IMR-90 (cell line): ENCODE results near the gene LYRM4. TPM values are rescaled to one million over a fixed set of nuclear protein-coding genes. Genes with fewer than 3 reads are reported as not detected.

Experiments
- ATAC-seq: fragments of 200-7000 bp; cut with Tn5 transposase; 2 replicates; pipeline ENCODE4 v1.9.1; 2020; ENCODE audit warnings: low read depth, mild to moderate bottlenecking, moderate library complexity
- BruUV-seq: library from RNA; stranded (reverse); fragments of 400-500 nt; replicated peaks from 2 replicates; lab custom pipeline; 2021; lab: Mats Ljungman, UMichigan
- CTCF ChIA-PET: fragments of 300-600 bp; formaldehyde crosslinking; extraction: SDS; loops from one replicate; lab custom pipeline; 2021; ENCODE audit warnings: antibody characterized with exemption; lab: Yijun Ruan, JAX
- POLR2A ChIA-PET: fragments of 300-600 bp; sonication (Branson Sonifier 250); formaldehyde crosslinking; loops from one replicate; lab custom pipeline; 2022; ENCODE audit warnings: antibody characterized with exemption; ENCODE audit not compliant: unreplicated experiment; lab: Charles Lee
- DNase-seq: peaks from one replicate; pipeline ENCODE4 v3.0.0; 2013
- H2AFZ ChIP-seq: replicated peaks from 2 replicates; pipeline ENCODE3; 2013; ENCODE audit warnings: low read length, mild to moderate bottlenecking; ENCODE audit not compliant: poor library complexity
- H2AK5ac ChIP-seq: 2 replicates; pipeline ENCODE4 v1.6.1; 2013; ENCODE audit warnings: low read depth, low read length, inconsistent platforms
- H2AK9ac ChIP-seq: replicated peaks from 2 replicates; pipeline ENCODE3; 2013; ENCODE audit warnings: mild to moderate bottlenecking, low read depth, low read length, moderate library complexity; ENCODE audit not compliant: poor library complexity
- H2BK120ac ChIP-seq: 2 replicates; pipeline ENCODE4 v1.6.1; 2013; ENCODE audit warnings: low read depth, low read length, inconsistent platforms
- H2BK15ac ChIP-seq: 3 replicates; pipeline ENCODE4 v1.6.1; 2013; ENCODE audit warnings: low read depth, low read length, inconsistent platforms
- H2BK20ac ChIP-seq: 2 replicates; pipeline ENCODE4 v1.6.1; 2013; ENCODE audit warnings: low read depth, mild to moderate bottlenecking, inconsistent platforms, low read length, moderate library complexity
- H2BK5ac ChIP-seq: 2 replicates; pipeline ENCODE4 v1.6.1; 2013; ENCODE audit warnings: mild to moderate bottlenecking, low read depth, low read length, inconsistent platforms; ENCODE audit not compliant: poor library complexity, severe bottlenecking
- H3K14ac ChIP-seq: replicated peaks from 2 replicates; pipeline ENCODE4 v1.6.1; 2013; ENCODE audit warnings: low read depth, low read length, inconsistent platforms
- H3K18ac ChIP-seq: 2 replicates; pipeline ENCODE4 v1.6.1; 2013; ENCODE audit warnings: low read depth, low read length, control low read depth
- H3K23ac ChIP-seq: 2 replicates; pipeline ENCODE4 v1.6.1; 2013; ENCODE audit warnings: low read depth, low read length, inconsistent platforms
- H3K27ac ChIP-seq: 2 replicates; pipeline ENCODE4 v1.5.1; 2013; ENCODE audit warnings: mild to moderate bottlenecking, control low read depth, low read length; ENCODE audit not compliant: insufficient read depth
- H3K27me3 ChIP-seq: 2 replicates; pipeline ENCODE4 v1.6.1; 2013; ENCODE audit warnings: low read length; ENCODE audit not compliant: control insufficient read depth, insufficient read depth
- H3K36me3 ChIP-seq: 2 replicates; pipeline ENCODE4 v1.6.1; 2013; ENCODE audit warnings: low read length, mixed read lengths; ENCODE audit not compliant: control insufficient read depth, insufficient read depth
- H3K4ac ChIP-seq: 2 replicates; pipeline ENCODE4 v1.6.1; 2013; ENCODE audit warnings: low read depth, low read length, inconsistent platforms
- H3K4me1 ChIP-seq: 2 replicates; pipeline ENCODE4 v1.6.1; 2013; ENCODE audit warnings: low read length, mixed read lengths; ENCODE audit not compliant: control insufficient read depth, insufficient read depth
- H3K4me2 ChIP-seq: 2 replicates; pipeline ENCODE4 v1.6.1; 2013; ENCODE audit warnings: low read depth, mild to moderate bottlenecking, control low read depth, low read length, moderate library complexity
- H3K4me3 ChIP-seq: 2 replicates; pipeline ENCODE4 v1.5.1; 2013; ENCODE audit warnings: low read depth, mild to moderate bottlenecking, control low read depth, low read length, moderate library complexity; ENCODE audit not compliant: insufficient read depth
- H3K56ac ChIP-seq: 2 replicates; pipeline ENCODE4 v1.6.1; 2013; ENCODE audit warnings: low read length, inconsistent platforms; ENCODE audit not compliant: insufficient read depth; ENCODE audit errors: extremely low read depth
- H3K79me1 ChIP-seq, 2 experiments: 2 replicates each; pipeline ENCODE4 v1.6.1; 2013; ENCODE audit warnings: low read length in 2 of 2, inconsistent platforms in 1 of 2, low read depth in 1 of 2
- H3K9ac ChIP-seq: 2 replicates; pipeline ENCODE4 v1.6.1; 2013; ENCODE audit warnings: low read depth, low read length, control low read depth
- H3K9me1 ChIP-seq: 2 replicates; pipeline ENCODE4 v1.6.1; 2013; ENCODE audit warnings: low read length, inconsistent platforms; ENCODE audit not compliant: insufficient read depth
- H3K9me3 ChIP-seq: 2 replicates; pipeline ENCODE4 v1.6.1; 2013; ENCODE audit warnings: low read length; ENCODE audit not compliant: control insufficient read depth, insufficient read depth
- H4K20me1 ChIP-seq: 2 replicates; pipeline ENCODE4 v1.6.1; 2013; ENCODE audit warnings: low read length, inconsistent platforms; ENCODE audit not compliant: insufficient read depth
- H4K5ac ChIP-seq: 2 replicates; pipeline ENCODE4 v1.6.1; 2013; ENCODE audit warnings: mild to moderate bottlenecking, low read depth, low read length, control low read depth
- H4K8ac ChIP-seq, 2 experiments: 2 replicates each; pipeline ENCODE4 v1.6.1; 2013; ENCODE audit warnings: low read depth in 2 of 2, low read length in 2 of 2, control low read depth in 1 of 2, inconsistent platforms in 1 of 2
- H4K91ac ChIP-seq: 2 replicates; pipeline ENCODE4 v1.6.1; 2013; ENCODE audit warnings: low read depth, low read length, inconsistent platforms; ENCODE audit not compliant: insufficient read depth
- BHLHE40 ChIP-seq: fragments of 150-350 bp; IDR thresholded peaks from 2 replicates; pipeline ENCODE4 v1.6.1; 2016; ENCODE audit warnings: mild to moderate bottlenecking, low read depth, low read length
- CEBPB ChIP-seq: IDR thresholded peaks from 2 replicates; pipeline ENCODE4 v1.6.1; 2012; ENCODE audit warnings: low read depth, low read length, improper control_type of control experiment
- CTCF ChIP-seq: conservative IDR thresholded peaks from 2 replicates; pipeline ENCODE4 v1.5.1; 2012; ENCODE audit warnings: mild to moderate bottlenecking, low read depth, low read length, improper control_type of control experiment
- FOS ChIP-seq: fragments of 150-350 bp; IDR thresholded peaks from 2 replicates; pipeline ENCODE4 v1.6.1; 2016; ENCODE audit warnings: low read depth, low read length
- MXI1 ChIP-seq: IDR thresholded peaks from 2 replicates; pipeline ENCODE4 v1.6.1; 2012; ENCODE audit warnings: low read depth, mild to moderate bottlenecking, low read length, moderate library complexity, borderline replicate concordance
- NFE2L2 ChIP-seq: fragments of 150-350 bp; IDR thresholded peaks from 2 replicates; pipeline ENCODE4 v1.6.1; 2016; ENCODE audit warnings: low read depth, mild to moderate bottlenecking, low read length
- POLR2A ChIP-seq: IDR thresholded peaks from 2 replicates; pipeline ENCODE4 v1.6.1; 2012; ENCODE audit warnings: mild to moderate bottlenecking, low read depth, low read length
- RAD21 ChIP-seq: IDR thresholded peaks from 2 replicates; pipeline ENCODE4 v1.6.1; 2012; ENCODE audit warnings: low read length, improper control_type of control experiment
- RFX5 ChIP-seq: IDR thresholded peaks from 2 replicates; pipeline ENCODE4 v1.8.0; 2012; ENCODE audit warnings: low read depth, mild to moderate bottlenecking, low read length, moderate library complexity
- SMC3 ChIP-seq: fragments of 150-350 bp; IDR thresholded peaks from 2 replicates; pipeline ENCODE4 v1.6.1; 2016; ENCODE audit warnings: low read depth, mild to moderate bottlenecking, antibody characterized with exemption, low read length, moderate library complexity
- WGBS, 2 experiments: methylation state at CpG; one replicate each; pipeline versions ENCODE4 v1.1.5 to v1.1.7; 2013; ENCODE audit warnings: missing lambda C conversion rate in 2 of 2; ENCODE audit not compliant: insufficient read length in 1 of 2; ENCODE audit errors: extremely low coverage in 2 of 2; 5-methylcytosine and 5-hydroxymethylcytosine counted together
- dilution Hi-C: fragments of 300-500 bp; cut with HindIII; formaldehyde crosslinking; loops from one replicate; pipeline ENCODE4 v1.14.3; 2018; ENCODE audit warnings: low sequenced_read_pairs; ENCODE audit not compliant: unreplicated experiment
- in situ Hi-C: fragments of 300-500 bp; cut with MboI; formaldehyde crosslinking; loops from 3 replicates; pipeline ENCODE4 v1.14.3; 2019; ENCODE audit warnings: low sequenced_read_pairs, inconsistent platforms, mixed read lengths
- intact Hi-C: fragments of 100-400 bp; cut with micrococcal nuclease; formaldehyde crosslinking; loops from 2 replicates; pipeline ENCODE4 v1.10.0; 2022
- polyA plus RNA-seq, 3 experiments: library from polyadenylated mRNA; depleted of rRNA; stranded (reverse); fragments of >200 nt; gene quantifications; 2 replicates each; pipeline ENCODE4 v1.2.3, GENCODE V29; 2012; ENCODE audit warnings: low replicate concordance in 1 of 3
- total RNA-seq: library from RNA; depleted of rRNA; stranded (reverse); fragments of >200 nt; gene quantifications from 2 replicates; pipeline ENCODE4 v1.2.3, GENCODE V29; 2012

LYRM4 gene
- total and polyA plus RNA-seq, 2 of the 4 experiments (the other 2 are of a cell fraction): 11.5 to 26.6 TPM

GRCh38 chr6:5214570-5215052 is 46.1 kb downstream of the LYRM4 start (continued):
- peak; percentile 69 for TF ChIP-seq CTCF

GRCh38 chr6:5213836-5214235 is 46.9 kb downstream of the LYRM4 start:
- Histone ChIP-seq H4K5ac (no peak overlapping the region), H4K20me1 (no peaks in the 10 kb centered on the region), H3K79me1 (peaks cover 0 to 7% of the 10 kb centered on the region in 2 experiments; a peak in 2 of 4 replicates), H3K4me1 (peaks cover 8% of the 10 kb centered on the region; the same call in 1 of the 2 replicates), H2BK5ac (no peak overlapping the region), H3K4me2 (no peak overlapping the region; the same call in 1 of the 2 replicates), H3K56ac (no peak overlapping the region), H3K9me3 (no peaks in the 10 kb centered on the region), H2BK20ac (no peak overlapping the region), H4K8ac (no peak overlapping the region), H3K14ac (no peak overlapping the region), H2AK9ac (no peak overlapping the region), H3K4ac (no peak overlapping the region; the same call in 1 of the 2 replicates), H3K4me3 (no peak overlapping the region), H3K9ac (no peak overlapping the region), H2AFZ (peak overlapping the region; percentile 8), H2AK5ac (no peak overlapping the region), H3K18ac (no peak overlapping the region), H3K9me1 (peaks cover 18% of the 10 kb centered on the region; the same call in 1 of the 2 replicates), H3K27ac (no peak overlapping the region), H3K23ac (no peak overlapping the region), H4K91ac (no peak overlapping the region), H2BK120ac (no peak overlapping the region), H3K36me3 (0 out of 2 replicates have a peak, but pooled peaks cover 2% of the 10 kb centered on the region), H3K27me3 (no peaks in the 10 kb centered on the region), H2BK15ac (no peak overlapping the region)
- DNase-seq (peak; percentile 82), ATAC-seq (peak; percentile 92)
- CTCF ChIA-PET: interaction anchor here (0.6 to 2.5 kb wide), 5 partner anchors 13 to 96 kb away, joined by 3 to 15 read pairs (median 7); no protein-coding TSS in a partner anchor
- dilution Hi-C loops: no loop called here
- POLR2A ChIA-PET: no interaction called here
- in situ Hi-C loops: loop anchor here (25.0 kb wide), 1 partner anchor 1323 kb away; no protein-coding TSS in a partner anchor
- BruUV-seq: no TSS peak
- WGBS, 2 experiments: 37% methylated on average over 4 of the region's 8 CpGs; no CpG with 5 or more reads in 1 of the 2 experiments
- intact Hi-C loops: loop anchor here (1.0 to 2.0 kb wide), 2 partner anchors 71 to 189 kb away; no protein-coding TSS in a partner anchor
- TF ChIP-seq MXI1 (peak; percentile 72), POLR2A (no peak), CEBPB (peak; percentile 26; the same call in 1 of the 2 replicates), BHLHE40 (0 out of 2 replicates have a peak, but pooled peaks have one; percentile 35), RFX5 (no peak), NFE2L2 (peak; percentile 26; the same call in 1 of the 2 replicates), FOS (peak; percentile 47; the same call in 1 of the 2 replicates), SMC3 (peak; percentile 70), CTCF (peak; percentile 47), RAD21 (peak; percentile 61)
